Fibroblast of pulmonary artery (primary cell): ENCODE results near the gene APP.

Source experiments
- DNase-seq: peaks from one replicate; pipeline ENCODE4 v3.0.0-alpha.2; 2010; ENCODE audit warnings: low read depth
- H3K4me3 ChIP-seq: replicated peaks from 2 replicates; pipeline ENCODE4 v1.5.1; 2011; ENCODE audit warnings: low read depth, mild to moderate bottlenecking, control low read depth, low read length, moderate library complexity
- CTCF ChIP-seq: IDR thresholded peaks from 2 replicates; pipeline ENCODE4 v1.5.1; 2011; ENCODE audit warnings: mild to moderate bottlenecking, control low read depth, low read length, inconsistent platforms; ENCODE audit errors: missing control alignments

The APP gene

GRCh38 chr21:25912402-25912746 is 258.2 kb downstream of the APP start:
- no peak for TF ChIP-seq CTCF
- DNase-seq = no peak
- no peak overlapping the region for H3K4me3 ChIP-seq

GRCh38 chr21:25911730-25912401 is 258.7 kb downstream of the APP start:
- no peak for DNase-seq
- TF ChIP-seq CTCF = no peak
- H3K4me3 ChIP-seq = no peak overlapping the region

GRCh38 chr21:25910809-25911208 is 259.8 kb downstream of the APP start:
- no peak for DNase-seq
- H3K4me3 ChIP-seq = no peak overlapping the region
- TF ChIP-seq CTCF = no peak

- no peak for TF ChIP-seq CTCF
- no peak for DNase-seq
- H3K4me3 ChIP-seq = no peak overlapping the region
These were observed 261.2 kb downstream of the APP start for GRCh38 chr21:25909341-25909740.

- no peak overlapping the region for H3K4me3 ChIP-seq
- no peak for DNase-seq
- TF ChIP-seq CTCF = no peak
These were observed 262.1 kb downstream of the APP start for GRCh38 chr21:25908495-25908894.

GRCh38 chr21:25907573-25908275 is 262.8 kb downstream of the APP start:
- no peak for DNase-seq
- H3K4me3 ChIP-seq = no peak overlapping the region
- TF ChIP-seq CTCF = no peak

- DNase-seq = no peak
These were observed 264.0 kb downstream of the APP start for GRCh38 chr21:25906587-25906986.

More at GRCh38 chr21:25906587-25906986, 264.0 kb downstream of the APP start:
- no peak overlapping the region for H3K4me3 ChIP-seq
- TF ChIP-seq CTCF = no peak
